GM23248 (cell line): ENCODE measurements around the gene NDUFV2.

ENCODE experiments used
- EZH2 ChIP-seq: fragments of 200-600 bp; sonication (generic); IDR thresholded peaks from 2 replicates; pipeline ENCODE4 v1.6.1; 2018; ENCODE audit warnings: antibody characterized with exemption, mild to moderate bottlenecking; ENCODE audit not compliant: insufficient read depth, poor library complexity, severe bottlenecking
- EZH2phosphoT487 ChIP-seq: fragments of 200-600 bp; sonication (generic); IDR thresholded peaks from 2 replicates; pipeline ENCODE4 v1.6.1; 2018; ENCODE audit warnings: antibody characterized with exemption, moderate library complexity, mild to moderate bottlenecking, low read depth; ENCODE audit not compliant: insufficient read depth

DNA sequence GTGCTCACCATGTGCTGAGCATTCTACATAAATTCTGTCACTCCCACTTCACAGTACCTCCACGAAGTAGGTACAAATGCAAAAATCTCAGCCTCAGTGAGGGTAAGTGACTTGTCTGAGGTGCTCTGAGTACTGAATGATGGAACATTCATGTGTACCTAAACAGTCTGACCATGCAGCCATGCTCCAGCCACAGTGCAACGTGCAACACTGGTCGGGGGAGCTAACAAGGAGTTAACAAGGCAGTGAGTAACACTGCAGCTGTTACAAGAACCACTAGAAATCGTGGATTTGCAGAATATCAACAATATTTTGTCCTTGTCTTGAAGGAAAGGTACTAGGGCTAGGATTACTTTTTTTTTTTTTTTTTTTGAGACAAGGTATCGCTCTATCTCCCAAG, 36.6 kb upstream of the NDUFV2 start:
- TF ChIP-seq EZH2 (no peak), EZH2phosphoT487 (no peak)
